ENCODE results near the gene FOXO1.

FOXO1 gene

DNA sequence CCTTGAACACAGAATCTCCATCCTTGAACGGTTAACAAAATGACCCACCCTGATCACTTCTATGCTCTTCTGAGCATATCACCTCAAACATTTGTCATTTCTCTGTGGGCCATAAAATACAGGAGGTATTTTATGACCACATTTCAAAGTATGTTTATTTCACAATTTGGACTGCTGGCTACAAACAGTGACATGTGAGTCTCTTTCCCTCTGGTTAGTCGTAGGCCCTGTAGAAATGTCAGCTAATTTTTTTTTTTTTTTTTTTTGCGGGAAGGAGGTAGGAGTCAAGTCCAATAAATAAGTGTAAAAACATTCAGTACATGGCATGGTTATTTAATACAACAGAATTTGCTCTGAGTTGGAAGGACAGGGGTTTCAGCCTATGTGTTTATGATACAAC lies 70.7 kb downstream of the FOXO1 start:
- no peaks in the 10 kb centered on the region for H4K20me1 ChIP-seq (ENCODE audit: insufficient read depth, low read length)
- no peak overlapping the region for H3K4me2 ChIP-seq (ENCODE audit: insufficient read depth, low read length)
- TF ChIP-seq, protein P1, sequence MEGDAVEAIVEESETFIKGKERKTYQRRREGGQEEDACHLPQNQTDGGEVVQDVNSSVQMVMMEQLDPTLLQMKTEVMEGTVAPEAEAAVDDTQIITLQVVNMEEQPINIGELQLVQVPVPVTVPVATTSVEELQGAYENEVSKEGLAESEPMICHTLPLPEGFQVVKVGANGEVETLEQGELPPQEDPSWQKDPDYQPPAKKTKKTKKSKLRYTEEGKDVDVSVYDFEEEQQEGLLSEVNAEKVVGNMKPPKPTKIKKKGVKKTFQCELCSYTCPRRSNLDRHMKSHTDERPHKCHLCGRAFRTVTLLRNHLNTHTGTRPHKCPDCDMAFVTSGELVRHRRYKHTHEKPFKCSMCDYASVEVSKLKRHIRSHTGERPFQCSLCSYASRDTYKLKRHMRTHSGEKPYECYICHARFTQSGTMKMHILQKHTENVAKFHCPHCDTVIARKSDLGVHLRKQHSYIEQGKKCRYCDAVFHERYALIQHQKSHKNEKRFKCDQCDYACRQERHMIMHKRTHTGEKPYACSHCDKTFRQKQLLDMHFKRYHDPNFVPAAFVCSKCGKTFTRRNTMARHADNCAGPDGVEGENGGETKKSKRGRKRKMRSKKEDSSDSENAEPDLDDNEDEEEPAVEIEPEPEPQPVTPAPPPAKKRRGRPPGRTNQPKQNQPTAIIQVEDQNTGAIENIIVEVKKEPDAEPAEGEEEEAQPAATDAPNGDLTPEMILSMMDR (IDR thresholded peaks at IDR 0.05; ENCODE audit: borderline replicate concordance, extremely low read depth, low read length, poor library complexity, severe bottlenecking) = no peak
- TF ChIP-seq EZH2 (IDR thresholded peaks at IDR 0.05; ENCODE audit: borderline replicate concordance, low read depth, low read length, severe bottlenecking) = no peak
- no peak overlapping the region for H2AFZ ChIP-seq (ENCODE audit: low read depth, low read length)
- ATAC-seq (ENCODE audit: insufficient read depth, low read depth) = no peak
- no peaks in the 10 kb centered on the region for H3K79me2 ChIP-seq (ENCODE audit: insufficient read depth, low read length)
- no peaks in the 10 kb centered on the region for H3K36me3 ChIP-seq (ENCODE audit: insufficient read depth, low read length)
- H3K27ac ChIP-seq (ENCODE audit: low read length) = no peak overlapping the region
- H3K27me3 ChIP-seq (ENCODE audit: insufficient read depth, low read length, poor library complexity) = peaks cover 4% of the 10 kb centered on the region
- no peaks in the 10 kb centered on the region for H3K4me1 ChIP-seq (ENCODE audit: insufficient read depth, low read length)
- no peak for DNase-seq
- H3K9me3 ChIP-seq (ENCODE audit: insufficient read depth, low read length, severe bottlenecking) = no peaks in the 10 kb centered on the region
- H3K9ac ChIP-seq (ENCODE audit: low read depth, low read length) = no peak overlapping the region
- no peak overlapping the region for H3K4me3 ChIP-seq (ENCODE audit: low read depth in 1 of 2, low read length in 2 of 2)

DNA sequence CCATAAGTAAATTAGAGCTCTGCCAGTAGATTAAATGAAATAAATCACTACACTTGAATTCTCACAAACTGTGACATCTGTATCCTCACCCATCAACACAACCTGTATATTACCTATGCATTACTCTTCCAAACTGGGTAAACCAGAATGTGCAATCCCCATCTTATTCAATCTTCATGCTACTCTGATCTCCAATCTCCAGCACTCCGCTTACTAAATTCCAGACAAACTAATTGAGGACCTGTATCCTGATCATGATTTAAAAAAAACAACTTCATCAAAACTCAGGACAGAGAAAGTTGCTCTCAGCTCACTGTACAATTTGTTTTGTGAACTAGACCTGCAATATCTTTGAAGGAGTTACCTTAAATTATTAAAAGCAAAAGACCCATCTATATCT lies 74.4 kb downstream of the FOXO1 start:
- Histone ChIP-seq H3K27me3 (ENCODE audit: insufficient read depth, low read length, poor library complexity) (peaks cover 4% of the 10 kb centered on the region), H3K4me2 (ENCODE audit: insufficient read depth, low read length) (no peak overlapping the region), H3K27ac (ENCODE audit: low read length) (no peak overlapping the region), H3K4me1 (ENCODE audit: insufficient read depth, low read length) (no peaks in the 10 kb centered on the region), H3K79me2 (ENCODE audit: insufficient read depth, low read length) (no peaks in the 10 kb centered on the region), H3K36me3 (ENCODE audit: insufficient read depth, low read length) (no peaks in the 10 kb centered on the region), H4K20me1 (ENCODE audit: insufficient read depth, low read length) (no peaks in the 10 kb centered on the region), H3K4me3 (ENCODE audit: low read depth in 1 of 2, low read length in 2 of 2) (no peak overlapping the region), H2AFZ (ENCODE audit: low read depth, low read length) (no peak overlapping the region), H3K9ac (ENCODE audit: low read depth, low read length) (no peak overlapping the region), H3K9me3 (ENCODE audit: insufficient read depth, low read length, severe bottlenecking) (no peaks in the 10 kb centered on the region)
- TF ChIP-seq, protein P1 (IDR thresholded peaks at IDR 0.05; ENCODE audit: borderline replicate concordance, extremely low read depth, low read length, poor library complexity, severe bottlenecking) = no peak
- no peak for TF ChIP-seq EZH2 (IDR thresholded peaks at IDR 0.05; ENCODE audit: borderline replicate concordance, low read depth, low read length, severe bottlenecking)
- DNase-seq (no peak), ATAC-seq (ENCODE audit: insufficient read depth, low read depth) (no peak)

DNA sequence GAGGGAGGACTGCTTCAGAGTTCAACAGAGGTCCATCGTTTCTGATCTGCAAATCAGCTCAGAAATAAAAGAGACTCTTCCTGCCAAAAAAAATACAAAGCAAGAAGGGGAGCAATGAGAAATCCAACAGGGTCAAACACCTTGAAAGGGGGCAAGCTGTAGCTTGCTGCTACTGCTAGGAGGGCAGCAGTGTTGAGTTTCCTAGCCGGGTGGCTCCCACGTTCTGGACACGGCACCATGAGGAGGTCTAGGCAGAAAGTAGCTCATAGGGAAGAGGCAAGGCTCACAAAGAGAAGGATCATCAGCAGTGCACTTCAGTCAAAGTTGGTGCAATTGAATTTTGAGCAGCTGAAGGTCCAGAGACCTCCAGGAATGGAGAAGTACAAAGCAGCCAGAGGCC lies 75.3 kb downstream of the FOXO1 start:
- no peak for TF ChIP-seq EZH2 (IDR thresholded peaks at IDR 0.05; ENCODE audit: borderline replicate concordance, low read depth, low read length, severe bottlenecking)
- TF ChIP-seq, protein P1 (IDR thresholded peaks at IDR 0.05; ENCODE audit: borderline replicate concordance, extremely low read depth, low read length, poor library complexity, severe bottlenecking) = no peak
- no peaks in the 10 kb centered on the region for H3K79me2 ChIP-seq (ENCODE audit: insufficient read depth, low read length)
- ATAC-seq (ENCODE audit: insufficient read depth, low read depth) = no peak
- H3K4me2 ChIP-seq (ENCODE audit: insufficient read depth, low read length) = no peak overlapping the region
- H3K4me1 ChIP-seq (ENCODE audit: insufficient read depth, low read length) = no peaks in the 10 kb centered on the region
- no peak overlapping the region for H2AFZ ChIP-seq (ENCODE audit: low read depth, low read length)
- H3K9me3 ChIP-seq (ENCODE audit: insufficient read depth, low read length, severe bottlenecking) = no peaks in the 10 kb centered on the region
- H3K27ac ChIP-seq (ENCODE audit: low read length) = no peak overlapping the region
- no peak overlapping the region for H3K9ac ChIP-seq (ENCODE audit: low read depth, low read length)
- no peaks in the 10 kb centered on the region for H4K20me1 ChIP-seq (ENCODE audit: insufficient read depth, low read length)
- no peaks in the 10 kb centered on the region for H3K36me3 ChIP-seq (ENCODE audit: insufficient read depth, low read length)
- no peak overlapping the region for H3K4me3 ChIP-seq (ENCODE audit: low read depth in 1 of 2, low read length in 2 of 2)
- DNase-seq = no peak
- no peaks in the 10 kb centered on the region for H3K27me3 ChIP-seq (ENCODE audit: insufficient read depth, low read length, poor library complexity)

All from DND-41 (cell line).